Adrenal gland (tissue), 5 donors: ENCODE measurements around the gene FAM89A.

ENCODE experiments used
- CTCF ChIP-seq, 6 experiments: fragments of 450-650 bp in 4 of 6; fragments of 200-600 bp in 2 of 6; sonication (generic) in 1 of 6; IDR thresholded peaks; 1 replicate in 5 of 6; 2 replicates in 1 of 6; pipeline versions ENCODE4 v1.5.1 to v1.8.0; 2016 to 2021; ENCODE audit warnings: antibody characterized with exemption in 6 of 6, mild to moderate bottlenecking in 2 of 6, moderate library complexity in 1 of 6
- POLR2A ChIP-seq, 2 donors: fragments of 450-650 bp; IDR thresholded peaks; one replicate each; pipeline ENCODE4 v1.6.1; 2017; ENCODE audit warnings: antibody characterized with exemption in 2 of 2, mild to moderate bottlenecking in 2 of 2, moderate library complexity in 1 of 2
- donor health status: DM: no; HTN: no; CAD: no.

GRCh38 chr1:230983811-230984210 is 56.2 kb downstream of the FAM89A start:
- TF ChIP-seq CTCF (IDR thresholded peaks at IDR 0.05), result no peak
- TF ChIP-seq POLR2A (IDR thresholded peaks at IDR 0.05), result no peak
